Myocyte (in vitro differentiated cells): ENCODE measurements around the gene ZNF33B. TPM values are rescaled to one million over a fixed set of nuclear protein-coding genes. Genes with fewer than 3 reads are reported as not detected.
"Not testable (repeated sequence)": the region's sequence is repeated elsewhere in the genome, so short reads cannot be mapped to it uniquely, and the experiment has no call there.

ENCODE experiments used
- DNase-seq: peaks from one replicate; pipeline ENCODE4 v3.0.0-alpha.2; 2012; ENCODE audit warnings: low read depth
- total RNA-seq: library from RNA; depleted of rRNA; stranded (reverse); fragments of >200 nt; gene quantifications from 2 replicates; pipeline ENCODE4 v1.2.3, GENCODE V29; 2014

The ZNF33B gene
- total RNA-seq, 1 donor from 2014 or later = 2.5 TPM

DNA sequence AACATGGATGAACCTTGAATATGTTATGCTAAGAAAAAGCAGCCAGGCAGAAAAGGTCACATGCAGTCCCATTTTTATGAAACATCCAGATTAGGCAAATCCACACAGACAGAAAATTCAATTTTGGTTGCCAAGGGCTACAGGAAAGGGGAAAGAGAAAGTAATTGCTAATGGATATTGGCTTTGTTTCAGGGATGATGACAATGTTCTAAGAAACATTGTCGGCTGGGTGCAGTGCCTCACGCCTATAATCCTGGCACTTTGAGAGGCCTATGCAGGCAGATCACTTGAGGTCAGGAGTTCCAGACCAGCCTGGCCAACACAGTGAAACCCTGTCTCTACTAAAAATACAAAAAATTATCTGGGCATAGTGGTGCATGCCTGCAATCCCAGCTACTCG is 23.0 kb downstream of the ZNF33B start:
- no peak for DNase-seq

DNA sequence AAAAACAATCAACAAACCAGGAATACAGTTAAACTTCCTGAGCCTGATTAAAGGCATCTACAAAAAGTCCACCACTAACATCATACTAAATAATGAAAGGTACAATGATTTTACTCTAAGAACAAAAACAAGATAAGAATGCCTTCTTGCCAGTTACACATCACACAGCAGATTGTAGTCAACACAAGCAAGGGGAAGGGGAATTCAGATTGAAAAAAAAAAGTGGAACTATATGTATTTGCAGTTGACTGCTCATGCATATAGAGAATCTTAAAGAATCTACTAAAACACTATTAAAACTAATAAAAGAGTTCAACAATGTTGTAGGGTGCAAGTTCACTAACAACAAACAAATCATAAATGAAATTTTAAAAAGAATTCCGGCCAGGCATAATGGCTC is 28.5 kb downstream of the ZNF33B start:
- DNase-seq = no peak

DNA sequence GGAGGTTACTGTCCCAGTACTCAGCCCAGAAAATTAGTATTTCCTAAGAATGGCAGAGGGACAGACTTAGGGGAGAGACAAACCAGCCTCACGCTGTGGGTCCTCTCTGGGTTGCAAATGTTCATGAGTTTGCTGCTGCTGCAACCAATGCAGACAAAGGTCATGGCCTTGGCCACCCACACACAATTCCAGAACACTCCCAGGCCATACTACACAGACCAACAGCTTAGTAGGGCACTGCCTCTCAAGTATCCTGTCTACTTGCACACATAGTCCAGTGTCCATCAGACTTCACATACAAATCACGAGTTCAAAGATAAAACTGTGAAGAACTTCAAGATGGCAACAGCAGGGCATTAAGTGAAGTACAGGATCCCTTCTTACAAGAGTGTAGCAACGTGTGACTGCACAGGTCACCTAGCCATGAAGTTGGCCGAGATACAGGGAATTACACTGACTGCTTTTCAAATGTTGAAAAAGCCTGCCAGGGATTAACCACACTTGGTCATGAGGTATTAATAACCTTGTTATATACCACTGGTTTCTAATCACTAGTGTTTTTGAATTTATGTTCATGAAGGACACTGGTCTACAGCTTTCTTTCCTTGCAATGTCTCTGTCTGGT is 40.0 kb downstream of the ZNF33B start:
- peak; percentile 5 for DNase-seq

DNA sequence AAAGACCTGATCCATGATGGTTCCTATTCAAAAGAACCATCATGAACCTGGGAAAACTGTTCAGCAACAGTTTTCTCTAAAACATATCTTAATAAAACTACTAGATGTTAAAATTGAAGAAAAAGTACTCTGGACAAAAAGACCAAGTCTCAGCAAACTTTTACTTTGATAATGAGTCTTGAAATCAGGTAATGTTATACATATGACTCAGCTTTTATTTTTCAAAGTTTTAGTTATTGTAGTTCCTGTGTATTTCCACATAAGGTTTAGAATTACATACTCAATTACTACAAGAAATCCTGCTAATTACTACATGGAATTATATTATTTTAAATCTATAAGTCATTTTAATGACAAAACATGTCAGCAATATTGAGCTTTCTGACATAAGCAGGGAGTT is 42.2 kb downstream of the ZNF33B start:
- DNase-seq = no peak

DNA sequence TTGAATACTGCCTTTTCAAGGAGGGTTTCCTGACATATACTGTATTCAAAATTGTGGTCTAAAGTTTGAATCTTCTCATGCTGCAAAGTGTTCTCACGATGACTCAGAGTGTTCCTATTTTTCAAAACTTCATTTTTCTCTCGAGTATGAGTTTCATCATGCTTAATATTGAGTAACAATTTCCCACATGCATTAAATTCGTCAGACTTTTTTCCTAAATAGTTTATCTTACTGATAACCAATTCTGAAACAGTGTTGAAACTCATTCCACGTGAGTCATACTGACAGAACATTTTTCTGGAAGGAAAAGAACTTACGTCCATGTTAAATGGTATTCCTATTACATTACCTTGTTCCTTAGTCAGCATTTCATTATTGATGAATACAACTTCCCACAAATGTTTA is 44.1 kb downstream of the ZNF33B start:
- no peak for DNase-seq

DNA sequence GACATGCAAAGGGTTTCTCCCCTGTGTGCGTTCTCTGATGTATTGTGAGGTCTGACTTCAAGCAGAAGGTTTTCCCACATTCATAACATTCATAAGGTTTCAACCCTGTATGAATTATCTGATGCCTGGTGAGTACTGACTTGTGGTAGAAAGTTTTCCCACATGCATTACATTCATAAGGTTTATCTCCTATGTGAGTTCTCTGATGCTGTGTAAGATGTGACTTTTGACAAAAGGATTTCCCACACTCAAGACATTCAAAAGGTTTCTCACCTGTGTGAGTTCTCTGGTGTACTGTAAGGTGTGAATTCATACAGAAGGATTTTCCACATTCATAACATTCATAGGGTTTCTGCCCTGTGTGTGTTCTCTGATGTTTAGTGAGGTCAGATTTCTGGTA is 45.1 kb downstream of the ZNF33B start:
- DNase-seq = no peak

DNA sequence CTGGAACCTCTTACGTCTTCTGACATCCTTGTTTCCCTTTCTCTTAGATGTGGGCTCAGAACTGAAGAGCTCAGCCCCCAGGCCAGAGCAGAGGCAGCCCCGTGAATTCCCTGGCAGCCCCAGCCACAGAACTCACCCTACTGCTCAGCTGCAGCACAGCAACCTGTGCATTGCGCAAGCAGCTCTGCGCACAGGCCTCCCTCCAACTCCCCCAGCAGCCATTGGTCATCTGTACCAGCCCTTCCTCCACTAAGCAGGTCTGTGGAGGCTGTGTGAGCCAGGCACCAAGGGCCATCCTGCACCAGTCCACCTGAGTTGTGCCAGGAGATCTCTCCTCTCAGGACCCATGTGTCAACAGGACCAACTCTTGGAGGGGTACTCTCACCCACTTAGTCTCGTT is 54.5 kb downstream of the ZNF33B start:
- DNase-seq = no peak

DNA sequence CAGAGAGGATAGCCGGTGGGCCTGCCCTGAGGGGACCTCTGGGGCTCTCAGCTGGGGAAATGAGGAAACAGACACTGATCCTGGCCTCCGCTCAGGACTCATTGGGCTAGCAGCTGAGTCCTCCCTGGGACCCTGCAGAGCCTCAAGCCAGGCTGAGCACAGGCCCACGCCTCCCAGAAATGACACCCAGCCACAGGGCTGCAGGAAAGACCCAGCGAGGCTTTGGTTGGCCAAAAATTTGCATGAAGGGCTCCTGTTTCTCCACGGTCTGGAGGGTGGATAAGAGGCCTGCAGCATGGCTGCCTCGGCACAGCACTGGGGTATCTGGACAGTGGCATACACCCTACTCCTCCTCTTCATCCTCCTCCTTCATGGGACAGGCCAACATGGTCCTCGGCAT is 60.4 kb downstream of the ZNF33B start:
- DNase-seq = no peak

DNA sequence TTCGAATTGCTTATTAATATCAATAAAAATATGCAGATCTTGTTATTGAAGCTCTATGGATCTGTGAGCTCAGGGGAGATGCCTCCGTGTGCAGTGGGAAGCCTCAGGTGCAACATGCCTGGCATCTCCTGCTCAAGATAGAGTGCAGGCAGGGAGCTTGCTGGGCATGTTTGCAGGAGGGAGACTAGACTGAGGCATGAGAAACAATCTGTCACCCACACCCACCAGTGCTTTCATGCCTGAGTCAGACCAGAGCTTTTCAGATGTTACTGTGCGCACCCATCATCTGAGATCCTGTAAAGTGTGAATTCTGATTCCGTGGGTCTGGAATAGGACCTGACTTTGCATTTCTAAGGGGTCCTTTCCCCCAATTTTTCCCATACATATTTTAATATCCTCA is 62.0 kb downstream of the ZNF33B start:
- DNase-seq = no peak

DNA sequence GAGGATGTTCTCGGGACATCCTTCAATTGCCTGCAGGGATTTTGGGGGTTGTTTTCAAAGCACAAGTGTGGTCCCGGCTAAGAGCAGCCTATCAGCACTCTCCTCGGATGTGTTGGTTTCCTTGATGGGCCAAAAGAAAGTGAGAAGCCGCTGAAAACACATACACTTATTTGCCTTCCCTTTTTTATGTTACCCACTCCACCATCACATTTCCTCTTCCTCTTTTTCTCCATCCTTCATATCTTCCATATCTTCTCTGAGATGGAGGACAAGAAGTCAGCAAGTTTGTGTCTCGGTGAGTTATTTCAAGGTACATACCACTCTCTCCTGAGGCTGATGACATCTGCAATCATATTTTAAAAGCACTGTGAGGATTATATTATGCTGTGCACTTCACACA is 64.0 kb downstream of the ZNF33B start:
- no peak for DNase-seq

DNA sequence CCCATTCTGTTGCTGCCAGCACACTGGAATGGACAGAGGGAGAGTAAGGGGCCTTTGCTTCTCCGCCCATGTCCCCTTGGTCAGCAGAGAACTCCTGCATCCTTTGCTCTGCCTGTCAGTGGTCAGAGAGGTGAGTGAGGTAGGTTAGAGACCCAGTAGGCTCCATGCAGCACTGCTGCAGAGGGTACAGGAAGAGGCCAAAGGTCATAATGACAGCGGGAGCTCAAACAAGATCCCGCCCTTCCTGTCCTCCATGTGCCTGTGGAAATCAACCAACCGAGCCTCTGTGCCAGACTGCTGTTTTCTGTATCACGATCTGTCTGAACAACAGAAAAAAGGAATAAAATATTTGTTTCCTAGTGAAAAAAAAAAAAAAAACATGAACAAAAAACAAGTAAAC is 81.4 kb downstream of the ZNF33B start:
- DNase-seq = no peak

DNA sequence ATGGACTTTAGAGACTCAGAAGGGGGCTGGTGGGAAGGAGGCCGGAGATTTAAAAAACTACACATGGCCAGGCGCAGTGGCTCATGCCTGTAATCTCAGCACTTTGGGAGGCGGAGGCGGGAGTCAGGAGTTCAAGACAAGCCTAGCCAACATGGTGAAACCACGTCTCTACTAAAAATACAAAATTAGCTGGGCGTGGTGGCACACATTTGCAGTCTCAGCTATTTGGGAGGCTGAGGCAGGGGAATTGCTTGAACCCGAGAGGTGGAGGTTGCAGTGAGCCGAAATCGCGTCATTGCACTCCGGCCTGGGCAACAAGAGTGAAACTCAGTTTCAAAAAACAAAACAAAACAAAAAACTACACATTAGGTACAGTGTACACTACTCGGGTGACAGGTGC is 84.8 kb downstream of the ZNF33B start:
- DNase-seq = not testable (repeated sequence)

DNA sequence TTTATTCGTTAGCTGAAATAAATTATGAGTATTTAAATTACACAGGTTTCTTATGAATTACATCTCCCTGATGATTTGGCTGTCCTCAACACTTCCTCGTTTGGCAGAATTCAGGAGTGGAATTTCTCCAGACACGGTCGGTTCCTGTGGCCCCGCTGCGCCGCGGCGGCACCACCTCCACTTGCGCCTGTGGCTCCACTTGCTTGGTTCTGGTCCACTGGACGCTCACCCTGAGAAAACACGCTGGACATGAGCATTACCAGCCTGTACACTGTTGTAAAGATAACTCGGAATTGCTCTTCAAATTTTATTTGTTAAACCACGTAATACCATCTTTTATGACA is 85.3 kb downstream of the ZNF33B start:
- DNase-seq = no peak

DNA sequence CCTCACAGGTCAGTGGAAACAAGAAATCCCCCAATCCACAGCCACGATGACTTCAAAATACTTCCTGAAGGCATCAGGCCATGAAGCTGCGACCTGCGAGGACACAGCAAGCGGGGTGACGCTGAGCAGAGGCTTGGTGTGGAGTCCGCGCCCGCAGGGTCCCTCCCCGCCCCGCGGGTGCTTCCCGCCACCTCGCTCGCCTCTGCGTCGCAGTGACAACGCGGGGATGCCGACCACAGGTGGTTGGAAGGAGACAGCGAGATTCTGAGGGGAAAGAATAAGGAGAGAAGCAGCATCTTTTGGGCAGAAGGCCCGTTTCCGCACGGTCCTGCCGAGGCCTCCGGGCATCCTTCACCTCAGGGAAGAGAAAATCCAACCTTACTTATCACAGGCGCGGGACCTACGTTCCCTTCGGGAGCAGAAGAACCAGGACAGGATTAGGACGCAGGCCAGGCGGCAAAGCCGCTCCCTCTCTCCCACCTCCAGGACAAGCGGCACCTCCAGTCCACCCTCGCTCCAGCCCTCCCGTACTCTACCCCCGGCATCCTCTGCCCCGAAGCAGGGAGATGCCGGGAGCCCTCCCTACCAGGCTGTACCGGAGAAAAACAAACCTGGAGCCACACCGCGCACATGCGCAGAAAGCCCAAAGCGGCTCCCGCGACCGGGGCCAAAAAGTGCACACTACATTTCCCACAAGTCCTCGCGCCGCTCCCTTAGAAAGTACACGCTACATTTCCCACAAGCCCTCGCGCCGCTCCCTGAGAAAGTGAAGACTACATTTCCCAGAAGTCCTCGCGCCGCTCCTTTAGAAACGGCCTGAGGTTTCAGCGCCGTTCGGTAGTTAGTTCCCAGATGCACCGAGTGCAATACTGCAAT is 85.9 kb downstream of the ZNF33B start:
- peak; percentile 98 for DNase-seq

DNA sequence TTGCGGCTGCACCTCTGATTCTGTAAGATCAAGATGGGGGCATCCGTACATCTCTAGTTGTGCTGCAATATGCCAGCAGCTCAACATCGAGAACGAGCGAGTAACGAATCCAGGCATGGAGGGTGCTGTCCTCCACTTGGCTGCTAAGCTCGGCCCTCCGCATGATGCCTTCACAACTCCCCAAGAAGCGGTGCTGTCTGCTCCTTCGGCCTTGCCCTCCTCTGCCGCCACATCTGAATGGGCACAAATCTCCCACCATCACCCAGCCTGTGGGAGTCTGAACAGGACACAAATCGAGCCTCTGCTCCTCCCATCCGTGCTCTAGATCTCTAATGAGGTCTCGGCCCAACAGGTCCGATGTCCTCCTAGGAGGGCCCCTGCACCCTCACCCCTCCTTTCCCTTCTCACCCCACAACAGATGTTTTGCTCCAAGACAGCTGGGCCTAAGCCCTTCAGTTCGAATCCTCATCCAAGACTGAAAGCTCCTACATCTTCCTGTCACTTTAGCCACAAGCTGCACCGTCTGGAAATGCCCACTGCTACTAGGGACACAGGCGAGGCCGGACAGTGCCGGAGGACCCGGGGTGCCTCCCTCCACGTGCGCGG is 86.7 kb downstream of the ZNF33B start:
- DNase-seq = no peak

DNA sequence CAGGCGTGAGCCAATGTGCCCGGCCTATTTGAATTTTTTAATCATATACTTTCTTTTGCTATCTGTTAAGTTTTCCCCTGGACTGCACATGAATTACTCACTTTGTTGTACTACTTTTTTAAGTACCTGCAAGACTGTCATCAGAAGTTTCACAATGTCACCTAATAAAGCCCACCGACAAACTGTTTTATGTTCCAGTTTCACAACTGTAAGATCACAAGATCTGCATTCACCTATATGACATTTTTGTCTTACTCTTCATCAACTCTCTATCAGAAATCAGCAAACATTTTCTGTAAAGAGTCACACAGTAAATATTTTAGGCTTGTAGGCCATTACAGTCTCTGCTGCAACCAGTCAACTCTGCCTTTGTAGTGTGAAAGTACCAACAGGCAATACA is 88.5 kb downstream of the ZNF33B start:
- no peak for DNase-seq

DNA sequence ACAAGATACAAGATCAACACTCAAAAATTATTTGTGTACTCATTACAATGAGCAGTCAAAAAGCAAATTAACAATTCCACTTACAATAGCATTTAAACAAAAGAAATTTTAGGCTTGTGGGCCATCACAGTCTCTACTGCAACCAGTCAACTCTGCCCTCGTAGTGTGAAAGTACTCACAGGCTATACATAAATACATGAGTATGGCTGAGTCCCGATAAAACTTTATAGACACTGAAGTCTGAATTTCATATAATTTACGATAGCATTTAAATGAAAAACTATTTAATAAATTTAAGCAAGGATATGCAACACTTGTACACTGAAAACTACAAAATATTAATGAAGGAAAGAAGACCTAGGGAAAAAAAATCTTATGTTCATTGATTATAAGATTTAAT is 90.1 kb downstream of the ZNF33B start:
- no peak for DNase-seq

DNA sequence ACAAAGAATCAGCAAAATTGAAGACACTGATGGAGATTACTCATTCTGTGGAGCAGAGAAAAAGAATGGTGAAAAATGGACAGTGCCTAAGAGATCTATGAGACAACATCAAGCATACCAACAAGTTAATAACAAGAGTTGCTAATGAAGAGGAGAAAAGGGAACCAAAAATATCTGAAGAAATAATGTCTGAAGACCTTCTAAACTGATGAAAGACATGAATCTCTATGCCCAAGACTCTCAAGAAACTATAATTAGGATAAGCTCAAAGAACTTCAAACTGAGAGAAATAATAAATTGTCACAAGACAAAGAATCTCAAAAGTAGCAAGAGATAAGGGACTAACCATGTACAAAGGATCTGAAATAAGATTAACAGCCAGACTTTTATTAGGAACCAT is 93.4 kb downstream of the ZNF33B start:
- no peak for DNase-seq

DNA sequence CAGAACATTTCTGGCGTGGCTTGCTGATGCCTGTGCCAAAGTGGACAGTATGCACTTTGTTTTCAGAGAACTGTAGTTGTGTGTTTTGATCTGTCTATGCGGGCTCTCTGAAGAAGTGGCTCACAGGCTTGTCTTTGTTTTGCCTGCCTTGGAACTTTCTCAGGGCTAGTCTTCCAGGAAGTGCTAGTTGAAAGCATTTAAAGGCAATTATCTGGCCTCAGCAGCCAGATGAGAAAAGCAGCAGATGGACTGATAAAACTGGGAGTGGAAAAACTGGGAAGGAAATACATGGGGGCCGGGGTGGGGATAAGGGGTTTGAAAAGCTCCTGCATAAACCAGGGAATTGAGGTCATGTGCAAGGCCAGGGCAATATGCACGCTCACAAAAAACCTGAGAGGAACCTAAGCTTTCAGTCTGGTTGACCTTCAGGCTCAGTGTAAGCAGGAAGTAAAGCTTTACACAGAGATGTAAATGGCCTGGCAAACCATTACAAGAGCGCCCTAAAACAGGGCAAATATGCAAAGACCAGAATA is 94.5 kb downstream of the ZNF33B start:
- DNase-seq = no peak
